GM19455 (cell line): ENCODE data around the gene PLA2G2C.

Experiments used
- ATAC-seq: cut with Tn5 transposase; IDR thresholded peaks from one replicate; pipeline ENCODE4 v1.9.1; 2021; ENCODE audit not compliant: unreplicated experiment

The PLA2G2C gene

GRCh38 chr1:20209471-20209870, 23.2 kb upstream of the PLA2G2C start:
- no peak for ATAC-seq

- ATAC-seq, result no peak
These were observed 21.2 kb upstream of the PLA2G2C start for GRCh38 chr1:20207546-20207945.

GRCh38 chr1:20202166-20202565, 15.8 kb upstream of the PLA2G2C start:
- no peak for ATAC-seq

- no peak for ATAC-seq
These were observed 14.6 kb upstream of the PLA2G2C start for GRCh38 chr1:20200966-20201365.

- ATAC-seq, result no peak
These were observed 13.5 kb upstream of the PLA2G2C start for GRCh38 chr1:20199840-20200239.

GRCh38 chr1:20199403-20199802, 13.1 kb upstream of the PLA2G2C start:
- no peak for ATAC-seq

- ATAC-seq, result no peak
These were observed 12.6 kb upstream of the PLA2G2C start for GRCh38 chr1:20198918-20199317.

GRCh38 chr1:20198296-20198695, 12.0 kb upstream of the PLA2G2C start:
- no peak for ATAC-seq

- ATAC-seq, result no peak
These were observed 11.0 kb upstream of the PLA2G2C start for GRCh38 chr1:20197329-20197791.

GRCh38 chr1:20195462-20195780, 9.1 kb upstream of the PLA2G2C start:
- ATAC-seq, result no peak

- ATAC-seq, result no peak
These were observed 8.6 kb upstream of the PLA2G2C start for GRCh38 chr1:20194757-20195461.

GRCh38 chr1:20194224-20194623, 7.9 kb upstream of the PLA2G2C start:
- no peak for ATAC-seq

- no peak for ATAC-seq
These were observed 6.6 kb upstream of the PLA2G2C start for GRCh38 chr1:20192871-20193411.

- ATAC-seq, result no peak
These were observed 6.0 kb upstream of the PLA2G2C start for GRCh38 chr1:20192364-20192763.

GRCh38 chr1:20191266-20191825, 5.0 kb upstream of the PLA2G2C start:
- ATAC-seq, result no peak

GRCh38 chr1:20190256-20191160, 4.2 kb upstream of the PLA2G2C start:
- no peak for ATAC-seq

GRCh38 chr1:20189664-20190063, 3.3 kb upstream of the PLA2G2C start:
- ATAC-seq, result no peak

- ATAC-seq, result no peak
These were observed 2.1 kb upstream of the PLA2G2C start for GRCh38 chr1:20188455-20188817.

- no peak for ATAC-seq
These were observed 1.6 kb upstream of the PLA2G2C start for GRCh38 chr1:20187813-20188454.

GRCh38 chr1:20187103-20187812, 940 bp upstream of the PLA2G2C start:
- ATAC-seq, result no peak
